GM12865 (cell line): ENCODE measurements around the gene TCF7L1.

Experiments used
- DNase-seq: peaks from one replicate; pipeline ENCODE4 v3.0.0; 2010; ENCODE audit warnings: low read depth
- H3K4me3 ChIP-seq: 2 replicates; pipeline ENCODE4 v1.5.1; 2011; ENCODE audit warnings: mild to moderate bottlenecking, low read depth, low read length, control low read depth
- CTCF ChIP-seq: IDR thresholded peaks from 2 replicates; pipeline ENCODE4 v1.5.1; 2011; ENCODE audit warnings: low read length, control low read depth, low read depth, inconsistent platforms; ENCODE audit not compliant: insufficient read depth; ENCODE audit errors: missing control alignments

The TCF7L1 gene

GRCh38 chr2:85230679-85231467 is 97.7 kb downstream of the TCF7L1 start:
- no peak overlapping the region for H3K4me3 ChIP-seq
- no peak for DNase-seq
- no peak for TF ChIP-seq CTCF

- no peak for DNase-seq
- H3K4me3 ChIP-seq, result no peak overlapping the region
- no peak for TF ChIP-seq CTCF
Measured at GRCh38 chr2:85231468-85231805, 98.2 kb downstream of the TCF7L1 start.

- DNase-seq, result no peak
- no peak overlapping the region for H3K4me3 ChIP-seq
- no peak for TF ChIP-seq CTCF
Measured at GRCh38 chr2:85231952-85232351, 98.8 kb downstream of the TCF7L1 start.

- no peak overlapping the region for H3K4me3 ChIP-seq
- no peak for TF ChIP-seq CTCF
- no peak for DNase-seq
Measured at GRCh38 chr2:85234868-85235267, 101.7 kb downstream of the TCF7L1 start.

- no peak overlapping the region for H3K4me3 ChIP-seq
- DNase-seq, result no peak
- no peak for TF ChIP-seq CTCF
Measured at GRCh38 chr2:85235281-85235680, 102.1 kb downstream of the TCF7L1 start.

GRCh38 chr2:85236084-85236483 is 102.9 kb downstream of the TCF7L1 start:
- no peak overlapping the region for H3K4me3 ChIP-seq
- TF ChIP-seq CTCF, result no peak
- no peak for DNase-seq
